Measurements from ENCODE around the gene UQCC5.

The UQCC5 gene

DNA sequence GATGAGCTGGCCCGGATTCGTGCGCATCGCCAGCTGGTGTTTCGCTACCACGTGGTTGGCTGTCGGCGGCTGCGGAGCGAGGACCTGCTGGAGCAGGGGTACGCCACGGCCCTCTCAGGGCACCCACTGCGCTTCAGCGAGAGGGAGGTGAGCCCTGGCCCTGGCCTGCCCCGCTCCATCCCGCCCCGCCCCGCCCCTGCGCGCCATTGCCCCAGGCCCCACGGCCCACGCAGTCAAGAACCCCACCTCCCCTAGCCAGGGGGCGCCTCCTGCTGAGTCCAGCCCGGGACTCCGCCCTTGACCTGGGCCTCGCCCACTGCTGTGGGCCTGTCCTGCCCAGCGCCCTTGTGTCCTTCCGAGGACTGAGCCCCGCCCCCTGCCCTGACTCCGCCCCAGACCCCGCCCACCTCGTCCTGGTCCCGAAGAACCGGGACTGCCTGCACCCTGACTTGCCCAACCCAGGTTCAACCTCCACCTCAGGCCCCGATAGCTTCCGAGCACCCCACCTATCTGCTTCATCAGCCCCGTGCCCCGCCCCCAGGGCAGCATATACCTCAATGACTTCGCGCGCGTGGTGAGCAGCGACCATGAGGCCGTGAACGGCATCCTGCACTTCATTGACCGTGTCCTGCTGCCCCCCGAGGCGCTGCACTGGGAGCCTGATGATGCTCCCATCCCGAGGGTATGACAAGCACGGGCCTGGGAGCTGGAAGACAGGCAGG lies 17.5 kb upstream of the UQCC5 start:
- no peaks in the 10 kb centered on the region for H3K9me3 ChIP-seq (ENCODE audit: control insufficient read depth, low read length)
- TF ChIP-seq, protein P1, sequence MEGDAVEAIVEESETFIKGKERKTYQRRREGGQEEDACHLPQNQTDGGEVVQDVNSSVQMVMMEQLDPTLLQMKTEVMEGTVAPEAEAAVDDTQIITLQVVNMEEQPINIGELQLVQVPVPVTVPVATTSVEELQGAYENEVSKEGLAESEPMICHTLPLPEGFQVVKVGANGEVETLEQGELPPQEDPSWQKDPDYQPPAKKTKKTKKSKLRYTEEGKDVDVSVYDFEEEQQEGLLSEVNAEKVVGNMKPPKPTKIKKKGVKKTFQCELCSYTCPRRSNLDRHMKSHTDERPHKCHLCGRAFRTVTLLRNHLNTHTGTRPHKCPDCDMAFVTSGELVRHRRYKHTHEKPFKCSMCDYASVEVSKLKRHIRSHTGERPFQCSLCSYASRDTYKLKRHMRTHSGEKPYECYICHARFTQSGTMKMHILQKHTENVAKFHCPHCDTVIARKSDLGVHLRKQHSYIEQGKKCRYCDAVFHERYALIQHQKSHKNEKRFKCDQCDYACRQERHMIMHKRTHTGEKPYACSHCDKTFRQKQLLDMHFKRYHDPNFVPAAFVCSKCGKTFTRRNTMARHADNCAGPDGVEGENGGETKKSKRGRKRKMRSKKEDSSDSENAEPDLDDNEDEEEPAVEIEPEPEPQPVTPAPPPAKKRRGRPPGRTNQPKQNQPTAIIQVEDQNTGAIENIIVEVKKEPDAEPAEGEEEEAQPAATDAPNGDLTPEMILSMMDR (IDR thresholded peaks at IDR 0.05), result no peak
- no peaks in the 10 kb centered on the region for H3K79me2 ChIP-seq
- H3K27ac ChIP-seq, result no peak overlapping the region
- H3K36me3 ChIP-seq (ENCODE audit: control insufficient read depth, insufficient read depth, low read length), result no peaks in the 10 kb centered on the region
- no peak overlapping the region for H3K4me3 ChIP-seq (ENCODE audit: low read depth, low read length)
- no peak overlapping the region for H2AFZ ChIP-seq
- H3K4me1 ChIP-seq, result no peaks in the 10 kb centered on the region
- H3K9ac ChIP-seq, result no peak overlapping the region
- H3K27me3 ChIP-seq (ENCODE audit: control insufficient read depth, insufficient read depth, low read length), result no peaks in the 10 kb centered on the region
- H3K4me2 ChIP-seq (ENCODE audit: low read length), result no peak overlapping the region

DNA sequence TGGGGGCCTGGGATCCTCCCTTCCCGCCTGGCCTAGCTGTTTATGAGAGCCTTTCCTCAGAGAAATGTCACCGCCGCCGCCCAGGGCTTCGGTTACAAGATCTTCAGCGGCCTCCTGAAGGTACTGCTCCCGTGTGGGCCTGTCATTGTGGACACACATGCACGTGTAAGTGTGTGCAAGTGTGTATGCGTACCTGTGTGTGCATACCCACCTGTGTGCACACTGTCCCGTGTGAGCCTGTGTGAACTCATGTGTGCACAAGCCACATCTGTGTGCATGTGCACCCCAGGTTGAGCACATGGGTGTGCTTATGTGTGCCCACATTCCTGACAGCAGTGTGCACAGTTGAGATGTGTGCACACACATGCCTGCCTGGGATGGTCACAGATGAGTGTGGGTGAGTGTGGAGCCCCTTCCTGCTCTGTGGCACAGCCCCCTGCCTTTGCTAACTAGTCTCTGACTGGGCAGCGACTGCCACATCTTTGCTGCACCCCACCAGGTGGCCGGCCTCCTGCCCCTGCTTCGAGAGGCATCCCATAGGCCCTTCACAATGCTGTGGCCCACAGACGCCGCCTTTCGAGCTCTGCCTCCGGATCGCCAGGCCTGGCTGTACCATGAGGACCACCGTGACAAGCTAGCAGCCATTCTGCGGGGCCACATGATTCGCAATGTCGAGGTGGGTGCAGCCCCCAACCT lies 16.8 kb upstream of the UQCC5 start:
- no peak overlapping the region for H3K27ac ChIP-seq
- no peaks in the 10 kb centered on the region for H3K36me3 ChIP-seq (ENCODE audit: control insufficient read depth, insufficient read depth, low read length)
- TF ChIP-seq, protein P1 (IDR thresholded peaks at IDR 0.05), result no peak
- no peak overlapping the region for H2AFZ ChIP-seq
- no peak overlapping the region for H3K4me2 ChIP-seq (ENCODE audit: low read length)
- H3K9me3 ChIP-seq (ENCODE audit: control insufficient read depth, low read length), result no peaks in the 10 kb centered on the region
- H3K27me3 ChIP-seq (ENCODE audit: control insufficient read depth, insufficient read depth, low read length), result no peaks in the 10 kb centered on the region
- H3K4me3 ChIP-seq (ENCODE audit: low read depth, low read length), result no peak overlapping the region
- no peaks in the 10 kb centered on the region for H3K4me1 ChIP-seq
- no peaks in the 10 kb centered on the region for H3K79me2 ChIP-seq
- H3K9ac ChIP-seq, result no peak overlapping the region

DNA sequence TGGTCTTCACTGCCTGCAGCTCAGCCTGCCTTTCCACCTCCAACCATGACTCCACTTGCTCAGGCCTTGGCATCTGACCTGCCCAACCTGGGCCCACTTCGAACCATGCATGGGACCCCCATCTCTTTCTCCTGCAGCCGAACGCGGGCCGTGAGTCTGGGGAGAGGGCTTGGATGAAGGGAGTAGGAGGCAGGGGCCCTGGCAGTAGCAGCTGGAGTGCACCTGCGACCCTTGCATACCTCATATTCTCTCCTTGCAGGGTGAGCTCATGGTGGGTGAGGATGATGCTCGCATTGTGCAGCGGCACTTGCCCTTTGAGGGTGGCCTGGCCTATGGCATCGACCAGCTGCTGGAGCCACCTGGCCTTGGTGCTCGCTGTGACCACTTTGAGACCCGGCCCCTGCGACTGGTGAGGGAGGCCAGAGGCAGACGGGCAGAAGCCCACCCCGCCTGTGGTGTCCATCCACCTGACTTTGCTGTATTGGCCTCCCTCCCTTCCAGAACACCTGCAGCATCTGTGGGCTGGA lies 16.2 kb upstream of the UQCC5 start:
- Histone ChIP-seq H3K9me3 (ENCODE audit: control insufficient read depth, low read length) (no peaks in the 10 kb centered on the region), H3K4me2 (ENCODE audit: low read length) (no peak overlapping the region), H3K79me2 (no peaks in the 10 kb centered on the region), H3K9ac (no peak overlapping the region), H3K27me3 (ENCODE audit: control insufficient read depth, insufficient read depth, low read length) (no peaks in the 10 kb centered on the region), H2AFZ (no peak overlapping the region), H3K36me3 (ENCODE audit: control insufficient read depth, insufficient read depth, low read length) (no peaks in the 10 kb centered on the region), H3K27ac (no peak overlapping the region), H3K4me3 (ENCODE audit: low read depth, low read length) (no peak overlapping the region), H3K4me1 (no peaks in the 10 kb centered on the region)
- TF ChIP-seq, protein P1 (IDR thresholded peaks at IDR 0.05), result no peak

DNA sequence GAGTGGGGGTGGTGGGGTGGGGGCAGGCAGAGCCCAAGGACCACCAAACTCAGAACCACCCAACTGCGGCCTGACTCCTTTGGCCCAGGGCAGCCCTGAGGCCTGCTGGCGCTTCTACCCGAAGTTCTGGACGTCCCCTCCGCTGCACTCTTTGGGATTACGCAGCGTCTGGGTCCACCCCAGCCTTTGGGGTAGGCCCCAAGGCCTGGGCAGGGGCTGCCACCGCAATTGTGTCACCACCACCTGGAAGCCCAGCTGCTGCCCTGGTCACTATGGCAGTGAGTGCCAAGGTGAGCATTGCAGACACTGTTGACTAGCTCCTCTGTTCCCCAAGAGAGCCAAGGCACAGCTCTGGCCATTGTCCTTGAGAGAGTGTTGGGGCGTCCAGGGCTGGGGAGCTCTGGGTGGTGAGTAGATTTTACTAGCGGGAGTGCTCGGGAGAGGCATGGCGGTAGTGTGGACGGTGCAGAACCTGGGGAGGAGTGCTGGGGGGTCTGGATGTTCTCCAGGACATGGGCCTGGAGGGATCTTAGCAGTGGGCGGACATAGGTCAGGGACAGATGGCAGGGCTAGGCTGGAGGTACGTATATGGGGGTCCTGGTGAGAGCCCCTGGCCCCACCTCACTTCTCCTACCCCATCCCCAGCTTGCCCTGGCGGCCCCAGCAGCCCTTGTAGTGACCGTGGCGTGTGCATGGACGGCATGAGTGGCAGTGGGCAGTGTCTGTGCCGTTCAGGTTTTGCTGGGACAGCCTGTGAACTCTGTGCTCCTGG lies 15.5 kb upstream of the UQCC5 start:
- no peaks in the 10 kb centered on the region for H3K36me3 ChIP-seq (ENCODE audit: control insufficient read depth, insufficient read depth, low read length)
- TF ChIP-seq, protein P1 (IDR thresholded peaks at IDR 0.05), result no peak

More for the DNA sequence above, 15.5 kb upstream of the UQCC5 start:
- Histone ChIP-seq H3K9ac (no peak overlapping the region), H3K27me3 (ENCODE audit: control insufficient read depth, insufficient read depth, low read length) (no peaks in the 10 kb centered on the region), H2AFZ (no peak overlapping the region), H3K4me2 (ENCODE audit: low read length) (no peak overlapping the region), H3K4me3 (ENCODE audit: low read depth, low read length) (no peak overlapping the region), H3K9me3 (ENCODE audit: control insufficient read depth, low read length) (no peaks in the 10 kb centered on the region), H3K4me1 (no peaks in the 10 kb centered on the region), H3K27ac (no peak overlapping the region), H3K79me2 (no peaks in the 10 kb centered on the region)
